Measurements from ENCODE around the gene NUP93. TPM values are rescaled to one million over a fixed set of nuclear protein-coding genes. Genes with fewer than 3 reads are reported as not detected.

Gene NUP93
- total RNA-seq, 1 donor from 2014 or later: 49.4 TPM

- no peak for ATAC-seq
- no peak overlapping the region for H3K27ac ChIP-seq
- H3K27me3 ChIP-seq (ENCODE audit: low read depth): no peaks in the 10 kb centered on the region
- TF ChIP-seq CTCF (IDR thresholded peaks at IDR 0.05): no peak
- intact Hi-C loops (cut with DNase I): no loop called here
- H3K9me3 ChIP-seq: no peaks in the 10 kb centered on the region
- H3K4me3 ChIP-seq: no peak overlapping the region
- H3K36me3 ChIP-seq: no peaks in the 10 kb centered on the region
- no peak for DNase-seq
- peaks cover 7% of the 10 kb centered on the region for H3K4me1 ChIP-seq
These were observed 140.5 kb downstream of the NUP93 start for GRCh38 chr16:56870276-56870888.

GRCh38 chr16:56871172-56871593 lies 141.3 kb downstream of the NUP93 start:
- intact Hi-C loops (cut with DNase I): no loop called here
- DNase-seq (no peak), ATAC-seq (no peak)
- Histone ChIP-seq H3K36me3 (no peaks in the 10 kb centered on the region), H3K4me3 (no peak overlapping the region), H3K4me1 (peaks cover 7% of the 10 kb centered on the region), H3K27me3 (ENCODE audit: low read depth) (no peaks in the 10 kb centered on the region), H3K27ac (no peak overlapping the region), H3K9me3 (no peaks in the 10 kb centered on the region)
- TF ChIP-seq CTCF (IDR thresholded peaks at IDR 0.05): no peak

GRCh38 chr16:56872863-56873391 lies 143.0 kb downstream of the NUP93 start:
- ATAC-seq (peak; percentile 42 to 60), DNase-seq (no peak)
- Histone ChIP-seq H3K27ac (no peak overlapping the region), H3K27me3 (ENCODE audit: low read depth) (no peaks in the 10 kb centered on the region), H3K4me1 (no peaks in the 10 kb centered on the region), H3K9me3 (no peaks in the 10 kb centered on the region), H3K36me3 (no peaks in the 10 kb centered on the region), H3K4me3 (no peak overlapping the region)
- TF ChIP-seq CTCF (IDR thresholded peaks at IDR 0.05): no peak
- intact Hi-C loops (cut with DNase I): no loop called here

- Histone ChIP-seq H3K27me3 (ENCODE audit: low read depth) (no peaks in the 10 kb centered on the region), H3K36me3 (no peaks in the 10 kb centered on the region), H3K4me3 (no peak overlapping the region), H3K4me1 (no peaks in the 10 kb centered on the region), H3K9me3 (no peaks in the 10 kb centered on the region), H3K27ac (no peak overlapping the region)
- ATAC-seq (no peak), DNase-seq (no peak)
- intact Hi-C loops (cut with DNase I): no loop called here
- TF ChIP-seq CTCF (IDR thresholded peaks at IDR 0.05): no peak
These were observed 144.9 kb downstream of the NUP93 start for GRCh38 chr16:56874800-56875199.

GRCh38 chr16:56876048-56876447 lies 146.1 kb downstream of the NUP93 start:
- intact Hi-C loops (cut with DNase I): no loop called here
- Histone ChIP-seq H3K4me3 (no peak overlapping the region), H3K27me3 (ENCODE audit: low read depth) (no peaks in the 10 kb centered on the region), H3K36me3 (no peaks in the 10 kb centered on the region), H3K27ac (no peak overlapping the region), H3K9me3 (no peaks in the 10 kb centered on the region), H3K4me1 (no peaks in the 10 kb centered on the region)
- ATAC-seq (no peak), DNase-seq (no peak)
- no peak for TF ChIP-seq CTCF (IDR thresholded peaks at IDR 0.05)

Data from lower lobe of right lung (tissue), 2 donors.